Fibroblast of lung (primary cell): ENCODE results near the gene AR. TPM values are rescaled to one million over a fixed set of nuclear protein-coding genes. Genes with fewer than 3 reads are reported as not detected.

Experiments
- DNase-seq, 2 donors: peaks; one replicate each; pipeline versions ENCODE4 v3.0.0 to v3.0.0-alpha.2; 2010; ENCODE audit warnings: low read depth in 2 of 2
- H2AFZ ChIP-seq: 2 replicates; pipeline ENCODE4 v1.5.1; 2012; ENCODE audit warnings: low read length, control low read depth, inconsistent platforms
- H3K27ac ChIP-seq: 2 replicates; pipeline ENCODE4 v1.5.1; 2011; ENCODE audit warnings: low read length, control low read depth; ENCODE audit not compliant: insufficient read depth
- H3K27me3 ChIP-seq: 2 replicates; pipeline ENCODE4 v1.5.1; 2011; ENCODE audit warnings: mild to moderate bottlenecking, low read length; ENCODE audit not compliant: control insufficient read depth, insufficient read depth
- H3K36me3 ChIP-seq: 2 replicates; pipeline ENCODE4 v1.5.1; 2011; ENCODE audit warnings: low read length; ENCODE audit not compliant: control insufficient read depth, insufficient read depth
- H3K4me1 ChIP-seq: 2 replicates; pipeline ENCODE4 v1.5.1; 2011; ENCODE audit warnings: low read length; ENCODE audit not compliant: control insufficient read depth, insufficient read depth; ENCODE audit errors: extremely low read depth
- H3K4me2 ChIP-seq: 2 replicates; pipeline ENCODE4 v1.5.1; 2011; ENCODE audit warnings: low read length, control low read depth; ENCODE audit not compliant: insufficient read depth; ENCODE audit errors: extremely low read depth
- H3K4me3 ChIP-seq, 4 experiments: fragments of 200-600 bp in 1 of 4; sonication (generic) in 1 of 4; replicated peaks in 1 of 4; 2 replicates each; pipeline ENCODE4 v1.5.1; 2011 to 2016; ENCODE audit warnings: low read length in 4 of 4, low read depth in 3 of 4, mild to moderate bottlenecking in 3 of 4, control low read depth in 2 of 4, inconsistent platforms in 1 of 4, mixed read lengths in 1 of 4; ENCODE audit not compliant: insufficient read depth in 1 of 4; ENCODE audit errors: control extremely low read depth in 1 of 4
- H3K79me2 ChIP-seq: 2 replicates; pipeline ENCODE4 v1.5.1; 2012; ENCODE audit warnings: mild to moderate bottlenecking, low read length, inconsistent platforms; ENCODE audit not compliant: control insufficient read depth, insufficient read depth
- H3K9ac ChIP-seq: 2 replicates; pipeline ENCODE4 v1.5.1; 2011; ENCODE audit warnings: mild to moderate bottlenecking, low read length, control low read depth; ENCODE audit not compliant: insufficient read depth
- H3K9me3 ChIP-seq: 2 replicates; pipeline ENCODE4 v1.5.1; 2012; ENCODE audit warnings: low read depth, low read length; ENCODE audit not compliant: control insufficient read depth, insufficient read depth
- H4K20me1 ChIP-seq: 2 replicates; pipeline ENCODE4 v1.5.1; 2011; ENCODE audit warnings: low read length; ENCODE audit not compliant: control insufficient read depth, insufficient read depth; ENCODE audit errors: extremely low read depth
- CTCF ChIP-seq, 2 donors: IDR thresholded peaks in 1 of 2; conservative IDR thresholded peaks in 1 of 2; 1 replicate in 1 of 2; 2 replicates in 1 of 2; pipeline ENCODE4 v1.5.1; 2011 to 2012; ENCODE audit warnings: low read length in 2 of 2, control low read depth in 1 of 2, inconsistent platforms in 1 of 2, low read depth in 1 of 2, mild to moderate bottlenecking in 1 of 2
- EZH2 ChIP-seq: IDR thresholded peaks from 2 replicates; pipeline ENCODE4 v1.5.1; 2012; ENCODE audit warnings: low read length, control low read depth, mild to moderate bottlenecking; ENCODE audit errors: missing control alignments
- polyA plus RNA-seq, 2 donors: library from polyadenylated mRNA; depleted of rRNA in 1 of 2; stranded (reverse) in 1 of 2; unstranded in 1 of 2; fragments of >200 nt; gene quantifications; 2 replicates each; pipeline ENCODE4 v1.2.1, GENCODE V29; 2011 to 2012; ENCODE audit warnings: missing spikeins in 1 of 2
- total RNA-seq: library from RNA; depleted of rRNA; stranded (reverse); fragments of >200 nt; gene quantifications from 2 replicates; pipeline ENCODE4 v1.2.1, GENCODE V29; 2014

The AR gene
- total and polyA plus RNA-seq, 2 donors (not counting 1 experiment from before 2014, with no cell fraction given) = 10.8 to 15.0 TPM

- no peaks in the 10 kb centered on the region for H3K4me1 ChIP-seq
- H3K9me3 ChIP-seq = no peaks in the 10 kb centered on the region
- H3K4me2 ChIP-seq = no peak overlapping the region
- no peak for DNase-seq
- no peaks in the 10 kb centered on the region for H4K20me1 ChIP-seq
- no peak overlapping the region for H2AFZ ChIP-seq
- no peaks in the 10 kb centered on the region for H3K36me3 ChIP-seq
- no peak overlapping the region for H3K4me3 ChIP-seq
- no peak overlapping the region for H3K9ac ChIP-seq
- no peaks in the 10 kb centered on the region for H3K27me3 ChIP-seq
- no peak for TF ChIP-seq EZH2
- no peak for TF ChIP-seq CTCF (conservative IDR thresholded peaks at IDR 0.05 in 1 of 2, IDR thresholded peaks at IDR 0.05 in 1 of 2; ENCODE audit: low read depth in 1 of 2, low read length in 2 of 2)
- H3K27ac ChIP-seq = no peak overlapping the region
- H3K79me2 ChIP-seq = no peaks in the 10 kb centered on the region
These were observed 19.9 kb upstream of the AR start for GRCh38 chrX:67523932-67524331.

GRCh38 chrX:67524428-67524827, 19.4 kb upstream of the AR start:
- Histone ChIP-seq H4K20me1 (no peaks in the 10 kb centered on the region), H3K79me2 (no peaks in the 10 kb centered on the region), H3K9me3 (no peaks in the 10 kb centered on the region), H3K27me3 (no peaks in the 10 kb centered on the region), H2AFZ (no peak overlapping the region), H3K4me3 (no peak overlapping the region), H3K4me1 (no peaks in the 10 kb centered on the region), H3K36me3 (no peaks in the 10 kb centered on the region), H3K9ac (no peak overlapping the region), H3K27ac (no peak overlapping the region), H3K4me2 (no peak overlapping the region)
- DNase-seq = no peak
- TF ChIP-seq CTCF (conservative IDR thresholded peaks at IDR 0.05 in 1 of 2, IDR thresholded peaks at IDR 0.05 in 1 of 2; ENCODE audit: low read depth in 1 of 2, low read length in 2 of 2) (no peak), EZH2 (no peak)

GRCh38 chrX:67524950-67525691, 18.7 kb upstream of the AR start:
- TF ChIP-seq EZH2 (no peak), CTCF (conservative IDR thresholded peaks at IDR 0.05 in 1 of 2, IDR thresholded peaks at IDR 0.05 in 1 of 2; ENCODE audit: low read depth in 1 of 2, low read length in 2 of 2) (no peak)
- Histone ChIP-seq H4K20me1 (no peaks in the 10 kb centered on the region), H3K9ac (no peak overlapping the region), H3K4me3 (no peak overlapping the region), H3K4me2 (no peak overlapping the region), H3K4me1 (no peaks in the 10 kb centered on the region), H2AFZ (no peak overlapping the region), H3K79me2 (no peaks in the 10 kb centered on the region), H3K9me3 (no peaks in the 10 kb centered on the region), H3K36me3 (no peaks in the 10 kb centered on the region), H3K27ac (no peak overlapping the region), H3K27me3 (no peaks in the 10 kb centered on the region)
- DNase-seq = no peak
